Kidney epithelial cell (primary cell): ENCODE results near the gene DRG1. TPM values are rescaled to one million over a fixed set of nuclear protein-coding genes. Genes with fewer than 3 reads are reported as not detected.
"Not testable (repeated sequence)": the region's sequence is repeated elsewhere in the genome, so short reads cannot be mapped to it uniquely, and the experiment has no call there.

Experiments
- DNase-seq: peaks from one replicate; pipeline ENCODE4 v3.0.0-alpha.2; 2010; ENCODE audit warnings: low read depth
- H3K27me3 ChIP-seq: 2 replicates; pipeline ENCODE4 v1.6.0; 2011; ENCODE audit warnings: low read length; ENCODE audit not compliant: control insufficient read depth, insufficient read depth
- H3K36me3 ChIP-seq: 2 replicates; pipeline ENCODE4 v1.5.1; 2011; ENCODE audit warnings: low read length; ENCODE audit not compliant: control insufficient read depth, insufficient read depth
- H3K4me3 ChIP-seq: 2 replicates; pipeline ENCODE4 v1.5.1; 2011; ENCODE audit warnings: low read depth, mild to moderate bottlenecking, control low read depth, low read length
- total RNA-seq: library from RNA; depleted of rRNA; stranded (reverse); fragments of >200 nt; gene quantifications from 2 replicates; pipeline ENCODE4 v1.2.3, GENCODE V29; 2015
- TF ChIP-seq, protein P1 (sequence below): IDR thresholded peaks from 2 replicates; pipeline ENCODE4 v1.5.1; 2011; ENCODE audit warnings: mild to moderate bottlenecking, moderate library complexity, low read length, control low read depth, inconsistent platforms; ENCODE audit not compliant: insufficient read depth, poor library complexity, severe bottlenecking

DRG1 gene
- total RNA-seq, 1 donor from 2014 or later = 68.9 TPM

GRCh38 chr22:31477329-31477728 lies 77.9 kb downstream of the DRG1 start:
- H3K27me3 ChIP-seq = no peaks in the 10 kb centered on the region
- TF ChIP-seq, protein P1, sequence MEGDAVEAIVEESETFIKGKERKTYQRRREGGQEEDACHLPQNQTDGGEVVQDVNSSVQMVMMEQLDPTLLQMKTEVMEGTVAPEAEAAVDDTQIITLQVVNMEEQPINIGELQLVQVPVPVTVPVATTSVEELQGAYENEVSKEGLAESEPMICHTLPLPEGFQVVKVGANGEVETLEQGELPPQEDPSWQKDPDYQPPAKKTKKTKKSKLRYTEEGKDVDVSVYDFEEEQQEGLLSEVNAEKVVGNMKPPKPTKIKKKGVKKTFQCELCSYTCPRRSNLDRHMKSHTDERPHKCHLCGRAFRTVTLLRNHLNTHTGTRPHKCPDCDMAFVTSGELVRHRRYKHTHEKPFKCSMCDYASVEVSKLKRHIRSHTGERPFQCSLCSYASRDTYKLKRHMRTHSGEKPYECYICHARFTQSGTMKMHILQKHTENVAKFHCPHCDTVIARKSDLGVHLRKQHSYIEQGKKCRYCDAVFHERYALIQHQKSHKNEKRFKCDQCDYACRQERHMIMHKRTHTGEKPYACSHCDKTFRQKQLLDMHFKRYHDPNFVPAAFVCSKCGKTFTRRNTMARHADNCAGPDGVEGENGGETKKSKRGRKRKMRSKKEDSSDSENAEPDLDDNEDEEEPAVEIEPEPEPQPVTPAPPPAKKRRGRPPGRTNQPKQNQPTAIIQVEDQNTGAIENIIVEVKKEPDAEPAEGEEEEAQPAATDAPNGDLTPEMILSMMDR = no peak
- DNase-seq = no peak
- no peak overlapping the region for H3K4me3 ChIP-seq
- no peaks in the 10 kb centered on the region for H3K36me3 ChIP-seq

- TF ChIP-seq, protein P1 = no peak
- H3K36me3 ChIP-seq = no peaks in the 10 kb centered on the region
Measured at GRCh38 chr22:31481129-31481528, 81.7 kb downstream of the DRG1 start.

GRCh38 chr22:31482470-31482869 lies 83.1 kb downstream of the DRG1 start:
- DNase-seq, H3K4me3 ChIP-seq, H3K36me3 ChIP-seq, H3K27me3 ChIP-seq: not testable (repeated sequence)

More at GRCh38 chr22:31481129-31481528, 81.7 kb downstream of the DRG1 start:
- DNase-seq = no peak
- Histone ChIP-seq H3K27me3 (no peaks in the 10 kb centered on the region), H3K4me3 (no peak overlapping the region)

Other genes with a start within 250 kb of the DRG1 start
- gene RNF185, start 239.4 kb upstream of the DRG1 start, total RNA-seq = 49.6 and 53.2 TPM in 2 replicates
- 37.2 and 41.4 TPM in 2 replicates for gene LIMK2, start 187.3 kb upstream of the DRG1 start, total RNA-seq
- gene PIK3IP1, start 107.1 kb upstream of the DRG1 start, total RNA-seq = 14.0 and 17.5 TPM in 2 replicates
- gene PATZ1, start 53.3 kb upstream of the DRG1 start, total RNA-seq = 56.6 and 60.7 TPM in 2 replicates
- gene EIF4ENIF1, start 90.2 kb downstream of the DRG1 start, total RNA-seq = 11.9 and 15.0 TPM in 2 replicates
- 13.2 and 18.1 TPM in 2 replicates for gene SFI1, start 96.9 kb downstream of the DRG1 start, total RNA-seq